Fibroblast of lung (primary cell): ENCODE measurements around the gene TRAPPC12. TPM values are rescaled to one million over a fixed set of nuclear protein-coding genes. Genes with fewer than 3 reads are reported as not detected.

ENCODE experiments used
- DNase-seq, 2 donors: peaks; one replicate each; pipeline versions ENCODE4 v3.0.0 to v3.0.0-alpha.2; 2010; ENCODE audit warnings: low read depth in 2 of 2
- H2AFZ ChIP-seq: 2 replicates; pipeline ENCODE4 v1.5.1; 2012; ENCODE audit warnings: low read length, control low read depth, inconsistent platforms
- H3K27ac ChIP-seq: 2 replicates; pipeline ENCODE4 v1.5.1; 2011; ENCODE audit warnings: low read length, control low read depth; ENCODE audit not compliant: insufficient read depth
- H3K27me3 ChIP-seq: 2 replicates; pipeline ENCODE4 v1.5.1; 2011; ENCODE audit warnings: mild to moderate bottlenecking, low read length; ENCODE audit not compliant: control insufficient read depth, insufficient read depth
- H3K36me3 ChIP-seq: 2 replicates; pipeline ENCODE4 v1.5.1; 2011; ENCODE audit warnings: low read length; ENCODE audit not compliant: control insufficient read depth, insufficient read depth
- H3K4me1 ChIP-seq: 2 replicates; pipeline ENCODE4 v1.5.1; 2011; ENCODE audit warnings: low read length; ENCODE audit not compliant: control insufficient read depth, insufficient read depth; ENCODE audit errors: extremely low read depth
- H3K4me2 ChIP-seq: 2 replicates; pipeline ENCODE4 v1.5.1; 2011; ENCODE audit warnings: low read length, control low read depth; ENCODE audit not compliant: insufficient read depth; ENCODE audit errors: extremely low read depth
- H3K4me3 ChIP-seq, 4 experiments: fragments of 200-600 bp in 1 of 4; sonication (generic) in 1 of 4; replicated peaks in 1 of 4; 2 replicates each; pipeline ENCODE4 v1.5.1; 2011 to 2016; ENCODE audit warnings: low read length in 4 of 4, low read depth in 3 of 4, mild to moderate bottlenecking in 3 of 4, control low read depth in 2 of 4, inconsistent platforms in 1 of 4, mixed read lengths in 1 of 4; ENCODE audit not compliant: insufficient read depth in 1 of 4; ENCODE audit errors: control extremely low read depth in 1 of 4
- H3K79me2 ChIP-seq: 2 replicates; pipeline ENCODE4 v1.5.1; 2012; ENCODE audit warnings: mild to moderate bottlenecking, low read length, inconsistent platforms; ENCODE audit not compliant: control insufficient read depth, insufficient read depth
- H3K9ac ChIP-seq: 2 replicates; pipeline ENCODE4 v1.5.1; 2011; ENCODE audit warnings: mild to moderate bottlenecking, low read length, control low read depth; ENCODE audit not compliant: insufficient read depth
- H3K9me3 ChIP-seq: 2 replicates; pipeline ENCODE4 v1.5.1; 2012; ENCODE audit warnings: low read depth, low read length; ENCODE audit not compliant: control insufficient read depth, insufficient read depth
- H4K20me1 ChIP-seq: 2 replicates; pipeline ENCODE4 v1.5.1; 2011; ENCODE audit warnings: low read length; ENCODE audit not compliant: control insufficient read depth, insufficient read depth; ENCODE audit errors: extremely low read depth
- CTCF ChIP-seq, 2 donors: IDR thresholded peaks in 1 of 2; conservative IDR thresholded peaks in 1 of 2; 1 replicate in 1 of 2; 2 replicates in 1 of 2; pipeline ENCODE4 v1.5.1; 2011 to 2012; ENCODE audit warnings: low read length in 2 of 2, control low read depth in 1 of 2, inconsistent platforms in 1 of 2, low read depth in 1 of 2, mild to moderate bottlenecking in 1 of 2
- EZH2 ChIP-seq: IDR thresholded peaks from 2 replicates; pipeline ENCODE4 v1.5.1; 2012; ENCODE audit warnings: low read length, control low read depth, mild to moderate bottlenecking; ENCODE audit errors: missing control alignments
- polyA plus RNA-seq, 2 donors: library from polyadenylated mRNA; depleted of rRNA in 1 of 2; stranded (reverse) in 1 of 2; unstranded in 1 of 2; fragments of >200 nt; gene quantifications; 2 replicates each; pipeline ENCODE4 v1.2.1, GENCODE V29; 2011 to 2012; ENCODE audit warnings: missing spikeins in 1 of 2
- total RNA-seq: library from RNA; depleted of rRNA; stranded (reverse); fragments of >200 nt; gene quantifications from 2 replicates; pipeline ENCODE4 v1.2.1, GENCODE V29; 2014

Gene TRAPPC12
- total and polyA plus RNA-seq, 2 donors (not counting 1 experiment from before 2014, with no cell fraction given), result 33.7 to 53.2 TPM

GRCh38 chr2:3523551-3524041 lies 144.1 kb downstream of the TRAPPC12 start:
- no peaks in the 10 kb centered on the region for H3K9me3 ChIP-seq
- H3K36me3 ChIP-seq, result no peaks in the 10 kb centered on the region
- no peak overlapping the region for H2AFZ ChIP-seq
- peak overlapping the region; percentile 30 for H3K27ac ChIP-seq
- peak; percentile 43 to 63 for DNase-seq
- TF ChIP-seq EZH2 (no peak), CTCF (conservative IDR thresholded peaks at IDR 0.05 in 1 of 2, IDR thresholded peaks at IDR 0.05 in 1 of 2; ENCODE audit: low read depth in 1 of 2, low read length in 2 of 2) (no peak)
- no peaks in the 10 kb centered on the region for H4K20me1 ChIP-seq
- H3K27me3 ChIP-seq, result no peaks in the 10 kb centered on the region
- H3K4me2 ChIP-seq, result peak overlapping the region; percentile 51
- H3K4me1 ChIP-seq, result peaks cover 14% of the 10 kb centered on the region
- H3K9ac ChIP-seq, result no peak overlapping the region
- H3K4me3 ChIP-seq, result peak overlapping the region in 1 of 4 experiments; percentile 2
- H3K79me2 ChIP-seq, result no peaks in the 10 kb centered on the region

GRCh38 chr2:3526871-3527270 lies 147.4 kb downstream of the TRAPPC12 start:
- H4K20me1 ChIP-seq, result no peaks in the 10 kb centered on the region
- no peak overlapping the region for H3K9ac ChIP-seq
- H2AFZ ChIP-seq, result no peak overlapping the region
- no peaks in the 10 kb centered on the region for H3K9me3 ChIP-seq
- no peak overlapping the region for H3K4me3 ChIP-seq
- no peaks in the 10 kb centered on the region for H3K79me2 ChIP-seq
- H3K36me3 ChIP-seq, result no peaks in the 10 kb centered on the region
- no peak overlapping the region for H3K27ac ChIP-seq
- no peaks in the 10 kb centered on the region for H3K27me3 ChIP-seq
- no peak for DNase-seq
- H3K4me2 ChIP-seq, result no peak overlapping the region
- TF ChIP-seq EZH2, result no peak
- TF ChIP-seq CTCF (conservative IDR thresholded peaks at IDR 0.05 in 1 of 2, IDR thresholded peaks at IDR 0.05 in 1 of 2; ENCODE audit: low read depth in 1 of 2, low read length in 2 of 2), result no peak
- H3K4me1 ChIP-seq, result peaks cover 14% of the 10 kb centered on the region

- Histone ChIP-seq H3K4me2 (no peak overlapping the region), H3K4me1 (peaks cover 8% of the 10 kb centered on the region), H3K9ac (no peak overlapping the region), H3K79me2 (no peaks in the 10 kb centered on the region), H3K27ac (no peak overlapping the region), H3K9me3 (no peaks in the 10 kb centered on the region), H4K20me1 (no peaks in the 10 kb centered on the region), H3K36me3 (no peaks in the 10 kb centered on the region), H3K4me3 (no peak overlapping the region), H3K27me3 (no peaks in the 10 kb centered on the region), H2AFZ (no peak overlapping the region)
- DNase-seq, result no peak
- no peak for TF ChIP-seq CTCF (conservative IDR thresholded peaks at IDR 0.05 in 1 of 2, IDR thresholded peaks at IDR 0.05 in 1 of 2; ENCODE audit: low read depth in 1 of 2, low read length in 2 of 2)
- TF ChIP-seq EZH2, result no peak
Measured at GRCh38 chr2:3527886-3528785, 148.6 kb downstream of the TRAPPC12 start.
